ENCODE data around the gene RBM33.

DNA sequence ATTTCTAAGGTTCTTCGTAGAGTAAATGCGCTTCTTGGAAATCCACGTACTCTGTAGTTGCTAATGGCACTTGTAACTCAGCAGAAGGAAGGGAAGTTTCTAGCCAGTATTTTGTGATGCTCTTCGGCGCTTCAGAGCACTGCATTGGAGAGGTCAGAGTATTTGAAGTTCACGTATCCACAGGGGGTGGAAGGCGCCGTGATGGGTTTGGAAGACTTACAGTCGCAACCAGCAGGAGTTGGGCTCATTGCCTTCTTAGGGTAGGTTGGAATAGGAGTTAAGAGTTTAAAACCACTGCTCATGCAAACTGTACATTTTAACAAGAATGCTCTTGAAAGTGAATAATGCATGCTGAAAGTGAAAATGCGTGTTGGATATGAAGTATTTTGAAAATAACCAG is 118.7 kb downstream of the RBM33 start:
- no peak for TF ChIP-seq CTCF (IDR thresholded peaks at IDR 0.05)
- no peak for TF ChIP-seq POLR2A (IDR thresholded peaks at IDR 0.05)
